NCI-H345 treated with DMSO at 0.1 percent for 48 hours (cell line): ENCODE results near the gene CREB3L2.
"Not testable (repeated sequence)": the region's sequence is repeated elsewhere in the genome, so short reads cannot be mapped to it uniquely, and the experiment has no call there.

Source experiments
- DNase-seq: peaks from one replicate; lab custom pipeline; 2025; ENCODE audit not compliant: unreplicated experiment; lab: John Stamatoyannopoulos, UW

Gene CREB3L2

GRCh38 chr7:138001529-138002095, at the start of gene CREB3L2:
CREB3L2 (minus strand) TSS chr7:138002086; CDS start chr7:138001705, 381 bp downstream.
- DNase-seq = peak; percentile 72

- DNase-seq = no peak
Observed at GRCh38 chr7:138049505-138050116, 47.7 kb upstream of the CREB3L2 start.

GRCh38 chr7:138047907-138048306, 46.0 kb upstream of the CREB3L2 start:
- no peak for DNase-seq

- DNase-seq = no peak
Observed at GRCh38 chr7:138044897-138045296, 43.0 kb upstream of the CREB3L2 start.

- DNase-seq = not testable (repeated sequence)
Observed at GRCh38 chr7:138040063-138040462, 38.2 kb upstream of the CREB3L2 start.

- DNase-seq = no peak
Observed at GRCh38 chr7:138036135-138036534, 34.2 kb upstream of the CREB3L2 start.

GRCh38 chr7:138033241-138033640, 31.4 kb upstream of the CREB3L2 start:
- DNase-seq = no peak

- no peak for DNase-seq
Observed at GRCh38 chr7:138032770-138033169, 30.9 kb upstream of the CREB3L2 start.

- DNase-seq = no peak
Observed at GRCh38 chr7:138032186-138032585, 30.3 kb upstream of the CREB3L2 start.

- no peak for DNase-seq
Observed at GRCh38 chr7:138030679-138031351, 28.9 kb upstream of the CREB3L2 start.

- no peak for DNase-seq
Observed at GRCh38 chr7:138029941-138030340, 28.1 kb upstream of the CREB3L2 start.

GRCh38 chr7:138029126-138029525, 27.2 kb upstream of the CREB3L2 start:
- no peak for DNase-seq

GRCh38 chr7:138027100-138027499, 25.2 kb upstream of the CREB3L2 start:
- no peak for DNase-seq

GRCh38 chr7:138025215-138026186, 23.6 kb upstream of the CREB3L2 start:
- DNase-seq = no peak

- DNase-seq = no peak
Observed at GRCh38 chr7:138024765-138025164, 22.9 kb upstream of the CREB3L2 start.

GRCh38 chr7:138024343-138024691, 22.4 kb upstream of the CREB3L2 start:
- DNase-seq = no peak

GRCh38 chr7:138023618-138024342, 21.9 kb upstream of the CREB3L2 start:
- DNase-seq = no peak

- no peak for DNase-seq
Observed at GRCh38 chr7:138021889-138022288, 20.0 kb upstream of the CREB3L2 start.

GRCh38 chr7:138017992-138018391, 16.1 kb upstream of the CREB3L2 start:
- DNase-seq = no peak

- no peak for DNase-seq
Observed at GRCh38 chr7:138015096-138015495, 13.2 kb upstream of the CREB3L2 start.

GRCh38 chr7:138014686-138015085, 12.8 kb upstream of the CREB3L2 start:
- DNase-seq = no peak
